Testis (tissue), 2 donors: ENCODE data around the gene JAKMIP1.

Source experiments
- POLR2A ChIP-seq: fragments of 450-650 bp; IDR thresholded peaks from one replicate; pipeline ENCODE4 v1.6.1; 2017; ENCODE audit warnings: antibody characterized with exemption, mild to moderate bottlenecking, moderate library complexity
- TF ChIP-seq, protein P1 (sequence below), 3 experiments: fragments of 450-650 bp in 2 of 3; fragments of 200-600 bp in 1 of 3; sonication (generic) in 1 of 3; IDR thresholded peaks; one replicate each; pipeline ENCODE4 v1.5.1; 2016 to 2019; ENCODE audit warnings: antibody characterized with exemption in 3 of 3, mild to moderate bottlenecking in 2 of 3, moderate library complexity in 1 of 3

DNA sequence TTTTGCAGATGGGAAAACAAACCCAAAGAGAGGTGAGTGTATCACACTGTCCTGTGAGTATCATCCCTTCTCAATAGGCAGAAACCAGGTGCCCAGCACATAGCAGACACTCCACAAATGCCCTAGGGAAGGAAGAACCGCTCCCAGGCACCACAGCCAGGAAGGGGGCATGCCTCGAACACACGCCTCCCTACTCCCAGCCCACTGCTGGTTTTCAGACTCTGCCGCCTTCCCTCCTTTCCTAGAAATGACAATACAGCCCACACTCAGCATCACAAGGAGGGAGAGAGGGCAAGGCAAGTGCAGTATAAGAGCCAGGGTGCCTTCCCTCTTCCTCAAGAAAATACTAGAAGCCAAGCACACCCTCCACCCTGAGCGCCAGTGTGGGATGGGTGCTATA is 16.2 kb downstream of the JAKMIP1 start:
- TF ChIP-seq, protein P1, sequence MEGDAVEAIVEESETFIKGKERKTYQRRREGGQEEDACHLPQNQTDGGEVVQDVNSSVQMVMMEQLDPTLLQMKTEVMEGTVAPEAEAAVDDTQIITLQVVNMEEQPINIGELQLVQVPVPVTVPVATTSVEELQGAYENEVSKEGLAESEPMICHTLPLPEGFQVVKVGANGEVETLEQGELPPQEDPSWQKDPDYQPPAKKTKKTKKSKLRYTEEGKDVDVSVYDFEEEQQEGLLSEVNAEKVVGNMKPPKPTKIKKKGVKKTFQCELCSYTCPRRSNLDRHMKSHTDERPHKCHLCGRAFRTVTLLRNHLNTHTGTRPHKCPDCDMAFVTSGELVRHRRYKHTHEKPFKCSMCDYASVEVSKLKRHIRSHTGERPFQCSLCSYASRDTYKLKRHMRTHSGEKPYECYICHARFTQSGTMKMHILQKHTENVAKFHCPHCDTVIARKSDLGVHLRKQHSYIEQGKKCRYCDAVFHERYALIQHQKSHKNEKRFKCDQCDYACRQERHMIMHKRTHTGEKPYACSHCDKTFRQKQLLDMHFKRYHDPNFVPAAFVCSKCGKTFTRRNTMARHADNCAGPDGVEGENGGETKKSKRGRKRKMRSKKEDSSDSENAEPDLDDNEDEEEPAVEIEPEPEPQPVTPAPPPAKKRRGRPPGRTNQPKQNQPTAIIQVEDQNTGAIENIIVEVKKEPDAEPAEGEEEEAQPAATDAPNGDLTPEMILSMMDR (IDR thresholded peaks at IDR 0.05) = no peak
- no peak for TF ChIP-seq POLR2A
